HEK293 (cell line): ENCODE data around the gene KREMEN1.

Experiments
- IKZF3 ChIP-seq: fragments of 450-650 bp; IDR thresholded peaks from 2 replicates; pipeline ENCODE4 v1.5.0; 2018; ENCODE audit warnings: missing biosample characterization, mild to moderate bottlenecking, missing genetic modification characterization, moderate library complexity
- KLF1 ChIP-seq: fragments of 450-650 bp; formaldehyde crosslinking; IDR thresholded peaks from 2 replicates; pipeline ENCODE4 v1.5.1; 2016; ENCODE audit warnings: missing biosample characterization, missing genetic modification characterization
- PBX3 ChIP-seq: sonication (generic); formaldehyde crosslinking; IDR thresholded peaks from 2 replicates; pipeline ENCODE4 v1.8.1; 2022; ENCODE audit warnings: mild to moderate bottlenecking, moderate library complexity, missing genetic modification reagents
- ZEB2 ChIP-seq: fragments of 450-650 bp; formaldehyde crosslinking; IDR thresholded peaks from 2 replicates; pipeline ENCODE4 v1.5.1; 2016; ENCODE audit warnings: missing biosample characterization, missing genetic modification characterization
- ZNF449 ChIP-seq: fragments of 450-650 bp; formaldehyde crosslinking; IDR thresholded peaks from 2 replicates; pipeline ENCODE4 v1.5.1; 2017; ENCODE audit warnings: missing biosample characterization, mild to moderate bottlenecking, missing genetic modification characterization, moderate library complexity
- ZNF580 ChIP-seq: fragments of 450-650 bp; formaldehyde crosslinking; IDR thresholded peaks from 2 replicates; pipeline ENCODE4 v1.5.1; 2016; ENCODE audit warnings: missing biosample characterization, missing genetic modification characterization
- ZNF639 ChIP-seq: fragments of 450-650 bp; formaldehyde crosslinking; IDR thresholded peaks from 2 replicates; pipeline ENCODE4 v1.5.1; 2016; ENCODE audit warnings: missing biosample characterization, missing genetic modification characterization
- TF ChIP-seq, protein P1 (sequence below): fragments of 450-650 bp; formaldehyde crosslinking; IDR thresholded peaks from 2 replicates; pipeline ENCODE4 v1.5.1; 2016; ENCODE audit warnings: missing biosample characterization, missing genetic modification characterization

- TF ChIP-seq IKZF3 (tag by site-specific recombination) = no peak
- TF ChIP-seq PBX3 (CRISPR knock-in tag) = no peak
- TF ChIP-seq KLF1 (tag by site-specific recombination) = no peak
- TF ChIP-seq ZNF449 = no peak
- TF ChIP-seq ZNF580 (tag by site-specific recombination) = no peak
- TF ChIP-seq, protein P1, sequence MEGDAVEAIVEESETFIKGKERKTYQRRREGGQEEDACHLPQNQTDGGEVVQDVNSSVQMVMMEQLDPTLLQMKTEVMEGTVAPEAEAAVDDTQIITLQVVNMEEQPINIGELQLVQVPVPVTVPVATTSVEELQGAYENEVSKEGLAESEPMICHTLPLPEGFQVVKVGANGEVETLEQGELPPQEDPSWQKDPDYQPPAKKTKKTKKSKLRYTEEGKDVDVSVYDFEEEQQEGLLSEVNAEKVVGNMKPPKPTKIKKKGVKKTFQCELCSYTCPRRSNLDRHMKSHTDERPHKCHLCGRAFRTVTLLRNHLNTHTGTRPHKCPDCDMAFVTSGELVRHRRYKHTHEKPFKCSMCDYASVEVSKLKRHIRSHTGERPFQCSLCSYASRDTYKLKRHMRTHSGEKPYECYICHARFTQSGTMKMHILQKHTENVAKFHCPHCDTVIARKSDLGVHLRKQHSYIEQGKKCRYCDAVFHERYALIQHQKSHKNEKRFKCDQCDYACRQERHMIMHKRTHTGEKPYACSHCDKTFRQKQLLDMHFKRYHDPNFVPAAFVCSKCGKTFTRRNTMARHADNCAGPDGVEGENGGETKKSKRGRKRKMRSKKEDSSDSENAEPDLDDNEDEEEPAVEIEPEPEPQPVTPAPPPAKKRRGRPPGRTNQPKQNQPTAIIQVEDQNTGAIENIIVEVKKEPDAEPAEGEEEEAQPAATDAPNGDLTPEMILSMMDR (tag by site-specific recombination) = no peak
- TF ChIP-seq ZNF639 = no peak
- no peak for TF ChIP-seq ZEB2
Measured at GRCh38 chr22:29202212-29203192, 129.7 kb downstream of the KREMEN1 start.
